Measurements from ENCODE around the gene ZNF433.

Gene ZNF433

DNA sequence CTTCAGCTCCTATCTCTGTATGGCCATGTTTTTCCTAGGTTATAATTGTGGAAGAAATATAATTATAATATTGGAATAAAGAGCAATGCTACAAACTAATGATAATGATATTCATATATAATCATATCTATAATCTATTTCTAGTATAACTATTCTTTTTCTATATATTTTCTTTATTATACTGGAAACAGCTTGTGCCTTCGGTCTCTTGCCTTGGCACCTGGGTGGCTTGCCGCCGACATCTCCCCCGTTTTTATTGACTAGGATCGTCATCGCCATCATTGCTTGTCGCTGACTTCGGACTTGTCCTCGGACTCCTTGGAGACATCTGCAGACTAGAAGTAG, 46.4 kb downstream of the ZNF433 start:
- DNase-seq (ENCODE audit: low read depth): no peak

DNA sequence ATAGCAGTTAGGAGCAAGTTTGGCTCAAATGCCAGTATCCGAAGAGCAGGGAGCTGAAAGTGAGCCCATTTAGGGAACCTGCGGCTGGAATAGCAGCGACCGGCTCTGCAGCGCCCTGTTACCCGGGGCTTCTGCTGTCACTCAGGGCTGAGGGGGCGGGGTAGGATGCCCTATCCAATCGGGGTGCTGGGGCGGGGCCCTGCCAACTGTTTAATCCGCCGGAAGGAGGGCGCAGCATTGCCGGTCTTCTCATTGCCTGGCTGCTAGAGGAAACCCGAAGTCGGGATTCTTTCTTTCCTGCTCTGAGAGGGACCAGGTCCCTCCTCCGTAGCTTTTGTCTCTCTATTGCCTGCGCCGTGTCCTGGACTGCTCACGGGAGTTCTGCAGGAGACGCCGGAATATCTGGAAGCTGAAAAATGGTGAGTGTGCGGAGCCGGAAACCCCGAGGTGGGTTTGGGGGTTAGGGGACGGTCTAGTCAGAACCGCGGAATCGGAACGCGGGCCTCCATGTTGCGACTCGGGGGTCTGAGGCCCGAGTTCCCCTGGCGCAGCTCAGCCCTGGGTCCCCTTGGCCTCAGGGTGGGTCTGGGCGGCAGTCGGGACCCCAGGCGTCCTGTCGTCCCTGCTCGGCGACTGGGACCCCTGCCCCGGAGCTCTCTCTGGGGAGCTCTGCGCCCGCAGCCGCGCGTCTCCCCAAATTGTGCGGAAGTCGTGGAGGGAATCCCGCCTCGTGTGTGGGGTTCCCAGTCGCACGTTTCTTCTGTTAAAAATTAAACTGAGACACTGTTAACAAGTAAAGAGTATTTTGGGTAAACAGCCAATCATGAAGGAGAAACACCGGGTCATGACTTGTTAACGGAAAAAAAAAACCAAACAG, 47.8 kb downstream of the ZNF433 start:
- peak; percentile 86 for DNase-seq (ENCODE audit: low read depth)

DNA sequence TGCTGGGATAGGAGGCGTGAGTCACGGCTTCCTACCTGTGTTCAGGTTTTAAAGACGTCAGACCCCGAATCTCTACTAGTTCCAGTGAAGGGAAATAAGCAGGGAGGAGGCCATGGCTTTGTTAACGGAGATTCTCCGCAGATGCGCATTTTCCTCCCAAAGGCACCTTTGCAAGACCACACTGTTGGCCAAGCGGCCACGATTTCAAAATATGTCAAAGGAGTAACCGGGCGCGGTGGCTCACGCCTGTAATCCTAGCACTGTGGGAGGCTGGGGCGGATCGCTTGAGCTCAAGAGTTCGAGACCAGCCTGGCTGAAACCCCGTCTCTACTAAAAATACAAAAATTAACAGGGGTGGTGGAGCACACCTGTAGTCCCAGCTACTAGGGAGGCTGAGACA, 48.7 kb downstream of the ZNF433 start:
- DNase-seq (ENCODE audit: low read depth): no peak

- no peak for DNase-seq (ENCODE audit: low read depth)
These were observed 50.5 kb downstream of the ZNF433 start for GRCh38 chr19:11984986-11985385.

DNA sequence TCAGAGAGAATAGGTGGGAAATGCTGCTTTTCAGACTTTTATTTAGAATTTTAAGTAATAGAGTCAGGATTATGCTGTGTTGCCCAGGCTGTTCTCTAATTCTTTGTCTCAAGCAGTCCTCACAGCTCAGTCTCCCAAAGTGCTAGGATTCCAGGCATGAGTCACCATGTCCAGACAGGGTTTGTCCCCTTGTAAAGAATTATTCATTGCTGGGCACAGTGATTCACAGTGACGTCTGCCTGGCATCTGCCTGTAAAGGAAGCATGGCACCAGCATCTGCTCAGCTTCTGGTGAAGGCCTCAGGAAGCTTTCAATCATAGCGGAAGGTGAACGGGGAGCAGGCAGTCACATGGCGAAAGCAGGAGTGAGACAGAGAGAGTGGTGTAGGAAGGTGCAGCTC, 53.0 kb downstream of the ZNF433 start:
- no peak for DNase-seq (ENCODE audit: low read depth)

- DNase-seq (ENCODE audit: low read depth): no peak
These were observed 56.0 kb downstream of the ZNF433 start for GRCh38 chr19:11979527-11979926.

DNA sequence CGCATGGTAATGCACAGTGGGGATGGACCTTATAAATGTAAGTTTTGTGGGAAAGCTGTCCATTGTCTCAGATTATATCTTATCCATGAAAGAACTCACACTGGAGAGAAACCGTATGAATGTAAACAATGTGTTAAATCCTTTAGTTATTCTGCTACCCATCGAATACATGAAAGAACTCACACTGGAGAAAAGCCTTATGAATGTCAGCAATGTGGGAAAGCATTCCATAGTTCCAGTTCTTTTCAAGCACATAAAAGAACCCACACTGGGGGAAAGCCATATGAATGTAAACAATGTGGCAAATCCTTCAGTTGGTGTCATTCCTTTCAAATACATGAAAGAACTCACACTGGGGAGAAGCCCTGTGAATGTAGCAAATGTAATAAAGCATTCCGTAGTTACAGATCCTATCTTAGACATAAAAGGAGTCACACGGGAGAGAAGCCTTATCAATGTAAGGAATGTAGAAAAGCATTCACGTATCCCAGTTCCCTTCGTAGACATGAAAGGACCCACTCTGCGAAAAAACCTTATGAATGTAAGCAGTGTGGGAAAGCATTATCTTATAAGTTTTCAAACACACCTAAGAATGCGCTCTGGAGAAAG, 56.9 kb downstream of the ZNF433 start:
- DNase-seq (ENCODE audit: low read depth): no peak

DNA sequence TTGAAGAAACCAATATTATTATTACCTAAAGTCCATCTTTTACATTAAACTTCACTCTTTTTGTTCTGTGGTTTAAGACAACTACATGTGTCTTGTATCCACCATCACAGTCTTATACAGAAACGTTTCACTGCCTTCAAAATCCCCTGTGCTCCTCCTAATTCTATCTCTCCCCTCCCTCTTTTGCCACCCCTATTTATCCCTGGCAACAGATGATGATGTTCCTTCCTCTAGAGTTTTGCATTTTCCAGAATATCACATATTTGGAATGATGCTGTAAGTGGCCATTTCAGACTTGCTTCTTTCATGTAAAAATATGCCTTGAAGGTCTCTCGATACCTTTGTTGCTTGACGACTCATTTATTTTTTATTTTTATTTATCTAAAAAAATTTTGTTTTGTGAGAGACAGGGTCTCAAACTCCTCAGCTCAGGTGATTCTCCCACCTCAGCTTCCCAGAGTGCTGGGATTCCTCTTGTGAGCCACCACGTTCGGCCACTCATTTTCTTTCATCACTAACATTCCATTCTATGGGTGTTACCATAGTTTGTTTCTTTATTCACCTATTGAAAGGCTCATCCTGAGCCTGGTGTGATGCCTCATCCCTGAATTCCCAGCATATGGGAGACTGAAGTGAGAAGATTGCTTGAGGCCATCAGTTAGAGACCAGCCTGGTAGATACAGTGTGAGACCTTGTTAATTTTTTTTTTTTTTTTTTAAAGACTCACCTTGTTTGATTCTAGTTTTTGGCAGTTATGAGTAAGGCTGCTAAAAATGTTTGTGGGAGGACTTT, 62.3 kb downstream of the ZNF433 start:
- DNase-seq (ENCODE audit: low read depth): no peak

DNA sequence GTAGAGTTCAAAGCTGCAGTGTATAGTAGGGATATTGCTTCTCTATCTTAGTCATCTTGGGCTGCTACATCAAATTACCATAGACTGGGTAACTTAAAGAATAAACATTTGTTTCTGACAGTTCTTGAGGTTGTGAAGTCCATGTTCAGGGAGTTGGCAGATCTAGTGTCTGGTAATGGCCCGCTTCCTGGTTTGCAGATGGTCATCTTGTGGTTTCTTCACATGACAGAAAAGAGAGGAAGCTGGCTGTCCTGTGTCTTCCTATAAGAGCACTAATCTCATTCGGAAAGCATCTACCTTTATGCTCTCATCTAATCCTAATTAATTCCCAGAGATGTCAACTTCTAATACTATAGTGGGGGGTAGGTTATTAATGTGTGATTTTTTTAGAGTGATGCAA, 64.4 kb downstream of the ZNF433 start:
- DNase-seq (ENCODE audit: low read depth): no peak

GRCh38 chr19:11970174-11970573, 65.3 kb downstream of the ZNF433 start:
- DNase-seq (ENCODE audit: low read depth): no peak

GRCh38 chr19:11964858-11965645, 70.4 kb downstream of the ZNF433 start, which contains the start of gene ZNF763:
TSS of gene ZNF763 (plus strand) at chr19:11965040. CDS start at chr19:11965209, 169 bp downstream.
- peak; percentile 85 for DNase-seq (ENCODE audit: low read depth)

All from T follicular helper cell (primary cell).